Heart left ventricle (tissue), 13 donors: Measurements from ENCODE around the gene TMED3.

ENCODE experiments used
- POLR2A ChIP-seq, 2 donors: fragments of 450-650 bp; IDR thresholded peaks; one replicate each; pipeline ENCODE4 v1.6.1; 2017; ENCODE audit warnings: antibody characterized with exemption in 2 of 2, mild to moderate bottlenecking in 2 of 2, moderate library complexity in 2 of 2
- TF ChIP-seq, protein P1 (sequence below), 12 donors: fragments of 200-600 bp; sonication (generic) in 4 of 12; IDR thresholded peaks; one replicate each; pipeline versions ENCODE4 v1.5.0 to v1.8.0; 2018 to 2022; ENCODE audit warnings: antibody characterized with exemption in 12 of 12, mild to moderate bottlenecking in 5 of 12
- donor health status: ischemic (EF 13 %, LVEDD 7.1; RV severe dilation, severe dysfunction).
- donor health status: DM: no; HTN: yes; CAD: no.
- donor health status: DM: no; HTN: no; CAD: no.
- donor health status: ischemic (EF 25% LVEDD 6.9; RV normal size, moderate dysfunction).
- donor health status: ischemic (EF 25% LVEDD 5.7; RV mildly dilated, moderate dysfunction).
- donor health status: ischemic (EF 35%, LVEDD 5.7; RV mildly dilated, moderate dysfunction).
- donor health status: nonischemic (EF 11% LVEDD 7.7; RV severe dilation, severe dysfunction).
- donor health status: DM: yes; HTN: yes; CAD: no.
- donor health status: PGD.
- donor health status: ischemic (EF 29% LVEDD 5.4; RV normal size, mild dysfunction).
- donor health status: nonischemic (EF 23%, LVEDD 6.1; RV moderate dilation, normal function).

GRCh38 chr15:79307251-79307650 is 3.7 kb upstream of the TMED3 start:
- TF ChIP-seq, protein P1, sequence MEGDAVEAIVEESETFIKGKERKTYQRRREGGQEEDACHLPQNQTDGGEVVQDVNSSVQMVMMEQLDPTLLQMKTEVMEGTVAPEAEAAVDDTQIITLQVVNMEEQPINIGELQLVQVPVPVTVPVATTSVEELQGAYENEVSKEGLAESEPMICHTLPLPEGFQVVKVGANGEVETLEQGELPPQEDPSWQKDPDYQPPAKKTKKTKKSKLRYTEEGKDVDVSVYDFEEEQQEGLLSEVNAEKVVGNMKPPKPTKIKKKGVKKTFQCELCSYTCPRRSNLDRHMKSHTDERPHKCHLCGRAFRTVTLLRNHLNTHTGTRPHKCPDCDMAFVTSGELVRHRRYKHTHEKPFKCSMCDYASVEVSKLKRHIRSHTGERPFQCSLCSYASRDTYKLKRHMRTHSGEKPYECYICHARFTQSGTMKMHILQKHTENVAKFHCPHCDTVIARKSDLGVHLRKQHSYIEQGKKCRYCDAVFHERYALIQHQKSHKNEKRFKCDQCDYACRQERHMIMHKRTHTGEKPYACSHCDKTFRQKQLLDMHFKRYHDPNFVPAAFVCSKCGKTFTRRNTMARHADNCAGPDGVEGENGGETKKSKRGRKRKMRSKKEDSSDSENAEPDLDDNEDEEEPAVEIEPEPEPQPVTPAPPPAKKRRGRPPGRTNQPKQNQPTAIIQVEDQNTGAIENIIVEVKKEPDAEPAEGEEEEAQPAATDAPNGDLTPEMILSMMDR (IDR thresholded peaks at IDR 0.05) = no peak
- no peak for TF ChIP-seq POLR2A (IDR thresholded peaks at IDR 0.05)
